NCI-H345 treated with DMSO at 0.1 percent for 48 hours (cell line): ENCODE measurements around the gene TERB1.
A peak's percentile ranks its signal among the peaks of the same experiment; 100 is the strongest.
"Not testable (repeated sequence)": the region's sequence is repeated elsewhere in the genome, so short reads cannot be mapped to it uniquely, and the experiment has no call there.

Experiments
- DNase-seq: peaks from one replicate; lab custom pipeline; 2025; ENCODE audit not compliant: unreplicated experiment; lab: John Stamatoyannopoulos, UW

Gene TERB1

DNA sequence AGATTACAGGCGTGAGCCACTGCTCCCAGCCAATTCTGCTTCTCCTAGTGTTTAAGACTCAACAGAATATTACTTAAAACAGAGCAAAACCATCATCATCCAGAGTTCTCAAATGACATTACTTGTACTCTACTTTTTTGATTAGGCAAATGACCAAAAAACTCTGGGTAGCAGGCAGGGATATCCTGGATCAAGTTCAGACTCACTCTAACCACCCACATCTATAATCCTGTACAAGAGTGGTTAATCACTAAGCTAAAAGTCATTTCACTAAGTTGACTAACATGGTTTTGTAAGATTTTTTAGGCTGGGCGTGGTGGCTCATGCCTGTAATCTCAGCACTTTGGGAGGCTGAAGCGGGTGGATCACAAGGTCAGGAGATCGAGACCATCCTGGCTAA, 22.6 kb upstream of the TERB1 start:
- DNase-seq = no peak

DNA sequence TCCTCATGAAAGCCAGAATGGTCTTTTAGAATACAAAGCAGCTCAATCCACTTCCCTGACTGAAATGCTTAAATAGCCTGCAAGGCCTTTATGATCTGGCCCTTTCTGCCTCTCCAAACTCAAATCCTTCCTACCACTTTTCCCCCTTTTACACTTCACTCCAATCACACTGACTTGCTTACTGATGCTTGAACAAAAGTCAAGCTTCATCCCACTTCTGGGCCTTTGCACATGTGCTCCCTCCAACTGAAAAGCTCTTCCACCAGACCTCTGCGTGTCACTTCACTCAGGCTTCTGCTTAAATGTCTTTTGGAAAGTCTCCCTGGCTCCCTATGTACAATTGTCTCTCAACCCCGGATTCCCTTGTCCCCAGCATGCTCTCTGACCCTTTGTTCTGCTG, 13.3 kb upstream of the TERB1 start:
- no peak for DNase-seq

- DNase-seq = no peak
These were observed 9.7 kb upstream of the TERB1 start for GRCh38 chr16:66811043-66811442.

GRCh38 chr16:66810391-66810790, 9.0 kb upstream of the TERB1 start:
- no peak for DNase-seq

DNA sequence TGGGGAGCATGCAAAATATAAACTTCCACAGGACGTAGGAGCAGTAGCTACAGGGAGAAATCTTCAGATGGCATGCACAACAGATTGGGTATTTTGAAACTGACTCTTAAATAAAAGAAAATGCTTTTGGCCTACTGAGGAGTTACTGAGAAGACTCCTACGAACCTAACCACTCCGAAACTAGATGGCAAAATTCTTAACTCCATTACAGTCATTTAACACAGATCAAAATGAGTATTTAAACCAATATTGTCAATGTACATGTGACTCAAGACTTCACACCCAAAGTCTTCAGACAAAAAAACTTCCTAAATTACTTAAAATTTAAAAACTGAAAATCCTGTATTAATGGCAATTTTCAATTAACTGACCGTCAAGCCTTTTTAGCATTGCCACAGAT, 8.4 kb upstream of the TERB1 start:
- DNase-seq = no peak

DNA sequence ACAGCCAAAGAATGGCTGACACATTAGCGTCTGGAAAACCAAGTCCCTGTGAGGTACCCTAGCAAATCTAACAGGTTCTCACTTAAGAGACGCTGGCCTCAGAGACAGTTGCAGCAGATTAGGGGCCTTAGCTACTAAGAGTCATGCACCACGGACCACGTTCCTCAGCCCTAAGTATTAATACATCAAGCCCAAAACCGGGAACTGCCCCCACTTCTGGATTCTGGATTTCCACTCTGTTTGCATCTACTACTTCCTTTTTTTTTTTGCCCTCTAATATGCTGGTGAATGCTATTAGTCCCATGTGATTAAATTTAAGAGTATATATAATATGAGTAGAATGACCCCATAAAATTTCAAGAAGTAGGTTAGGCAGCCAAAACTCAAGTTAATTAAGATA, 775 bp upstream of the TERB1 start:
- no peak for DNase-seq

DNA sequence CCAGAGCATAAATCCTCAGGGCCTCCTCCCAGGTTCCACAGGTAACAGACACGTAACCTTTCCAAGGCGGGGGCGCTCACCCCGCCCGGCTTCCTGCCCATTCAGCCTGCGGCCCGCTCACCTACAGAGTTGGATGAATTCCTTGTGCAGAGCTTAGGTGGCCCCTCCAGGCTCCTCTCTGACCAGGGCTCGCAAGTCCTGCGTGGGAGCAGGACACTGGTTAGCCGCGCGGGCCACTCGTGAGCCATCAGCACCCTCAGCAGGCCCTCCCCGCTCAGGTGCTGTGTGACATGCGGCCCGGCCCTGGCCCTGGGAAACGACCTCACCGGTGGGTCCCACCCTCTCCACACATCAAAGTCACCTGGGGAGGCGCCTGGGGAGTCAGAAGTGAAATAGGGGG, 528 bp downstream of the TERB1 start:
- no peak for DNase-seq

- DNase-seq = no peak
These were observed 3.2 kb downstream of the TERB1 start for GRCh38 chr16:66798161-66798560.

GRCh38 chr16:66793984-66794383, 7.4 kb downstream of the TERB1 start:
- DNase-seq = not testable (repeated sequence)

- DNase-seq = no peak
These were observed 11.2 kb downstream of the TERB1 start for GRCh38 chr16:66790130-66790733.

DNA sequence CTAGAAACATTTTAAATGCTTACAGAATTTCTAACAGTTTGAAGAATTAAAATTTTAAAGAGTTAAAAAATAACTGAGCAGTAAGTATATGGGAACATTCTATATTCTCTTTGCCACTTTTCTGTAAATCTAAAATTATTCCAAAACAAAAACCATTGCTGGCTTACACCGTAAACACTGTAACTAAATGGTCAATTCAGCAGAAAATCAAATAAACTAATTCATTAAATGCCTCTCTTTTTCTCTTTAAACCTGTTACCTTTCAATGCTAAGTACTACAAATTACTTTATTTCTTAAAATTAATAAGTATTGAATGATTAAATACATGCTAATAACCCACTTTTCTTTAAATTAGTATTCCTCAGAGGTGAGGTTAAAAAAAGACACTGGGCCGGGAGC, 14.0 kb downstream of the TERB1 start:
- DNase-seq = no peak

- DNase-seq = no peak
These were observed 14.8 kb downstream of the TERB1 start for GRCh38 chr16:66786551-66786950.

DNA sequence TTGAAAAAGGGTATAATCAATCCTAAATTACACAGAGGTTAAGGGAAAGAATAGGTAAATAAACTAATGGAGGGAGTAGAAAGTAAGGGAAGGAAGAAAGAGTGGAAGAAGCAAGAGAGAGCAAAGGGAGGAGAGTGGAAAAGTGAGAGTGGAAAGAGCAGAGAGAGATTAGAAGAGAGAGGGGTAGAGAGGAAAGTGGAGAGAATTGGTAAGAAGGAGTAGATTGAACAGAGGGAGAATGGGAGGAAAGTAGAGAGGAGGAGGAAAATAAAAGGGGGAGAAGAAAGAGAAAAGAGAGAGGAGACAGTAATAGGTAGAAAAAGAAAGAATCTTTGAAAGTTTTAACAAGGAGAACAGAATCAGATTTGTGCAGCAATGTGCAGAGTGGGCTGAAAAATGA, 24.9 kb downstream of the TERB1 start:
- DNase-seq = no peak

DNA sequence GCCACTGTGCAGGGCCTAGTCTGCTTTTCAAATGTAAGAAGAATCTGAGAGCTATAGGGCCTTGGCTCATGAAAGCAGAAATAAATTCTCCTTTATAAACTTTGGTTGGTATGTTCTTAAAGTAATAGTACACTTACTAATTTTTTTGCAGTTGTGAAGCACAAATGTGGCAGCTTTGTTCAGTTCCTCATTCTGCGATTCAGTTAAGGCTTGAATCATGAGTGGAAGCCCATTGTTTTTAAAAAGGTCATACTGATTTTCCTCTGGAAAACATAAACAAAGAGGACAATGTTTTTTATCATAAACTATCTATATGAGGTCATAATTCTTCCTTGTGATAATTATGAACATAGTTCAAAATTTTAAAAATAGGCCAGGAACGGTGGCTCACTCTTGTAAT, 26.4 kb downstream of the TERB1 start:
- DNase-seq = no peak

DNA sequence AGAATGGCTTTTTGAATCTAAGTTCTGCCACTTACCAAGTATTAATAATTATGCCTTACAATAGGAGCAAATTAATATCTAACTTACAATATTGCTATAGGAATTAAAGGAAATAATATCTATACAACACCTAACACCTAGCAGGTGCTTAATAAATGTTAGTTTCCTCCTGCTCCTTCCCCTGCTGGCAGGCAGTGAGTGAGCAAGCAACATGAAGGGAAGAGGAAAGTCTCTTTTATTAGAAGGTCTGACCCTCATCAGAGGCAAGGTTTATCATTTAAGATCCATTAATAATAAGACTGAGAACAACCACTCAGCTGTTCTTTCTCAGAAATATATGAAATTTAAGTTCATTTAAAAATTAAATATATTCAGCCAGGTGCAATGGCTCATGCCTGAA, 43.3 kb downstream of the TERB1 start:
- DNase-seq = no peak

GRCh38 chr16:66754819-66755218, 46.6 kb downstream of the TERB1 start:
- no peak for DNase-seq

DNA sequence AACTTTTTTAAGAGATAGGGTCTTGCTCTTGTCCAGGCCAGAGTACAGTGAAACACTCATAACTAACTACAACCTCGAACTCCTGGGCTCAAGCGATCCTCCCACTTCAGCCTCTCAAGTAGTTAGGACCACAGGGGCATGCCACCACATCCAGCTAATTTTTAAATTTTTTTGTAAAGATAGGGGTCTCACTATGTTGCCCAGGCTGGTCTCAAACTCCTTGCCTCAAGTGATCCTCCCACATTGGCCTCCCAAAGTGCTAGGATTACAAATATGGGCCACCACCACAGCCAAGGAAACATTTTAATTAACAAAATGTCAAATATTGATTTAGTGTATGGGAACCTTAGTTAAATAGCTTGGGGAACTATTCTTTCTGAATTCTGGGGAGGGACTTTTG, 47.2 kb downstream of the TERB1 start:
- no peak for DNase-seq

DNA sequence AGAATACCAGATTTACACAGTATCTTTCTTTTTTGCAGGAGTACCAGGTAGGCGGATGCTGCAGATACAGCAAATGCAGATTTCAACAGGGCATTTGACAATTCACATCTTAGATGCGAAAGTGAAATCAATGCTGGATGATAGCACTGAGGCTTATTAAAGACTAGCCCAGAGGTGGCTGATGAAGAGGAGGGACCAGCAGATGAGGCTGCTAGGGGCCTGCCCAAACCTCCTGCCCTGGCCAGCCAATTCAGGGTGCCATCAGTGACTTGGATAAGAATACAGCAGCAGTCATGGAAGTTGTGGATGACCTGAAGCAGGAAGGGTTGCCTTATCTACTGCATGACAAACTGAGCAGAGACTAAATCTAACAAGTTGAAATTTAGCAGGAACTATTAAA, 48.4 kb downstream of the TERB1 start:
- DNase-seq = no peak

DNA sequence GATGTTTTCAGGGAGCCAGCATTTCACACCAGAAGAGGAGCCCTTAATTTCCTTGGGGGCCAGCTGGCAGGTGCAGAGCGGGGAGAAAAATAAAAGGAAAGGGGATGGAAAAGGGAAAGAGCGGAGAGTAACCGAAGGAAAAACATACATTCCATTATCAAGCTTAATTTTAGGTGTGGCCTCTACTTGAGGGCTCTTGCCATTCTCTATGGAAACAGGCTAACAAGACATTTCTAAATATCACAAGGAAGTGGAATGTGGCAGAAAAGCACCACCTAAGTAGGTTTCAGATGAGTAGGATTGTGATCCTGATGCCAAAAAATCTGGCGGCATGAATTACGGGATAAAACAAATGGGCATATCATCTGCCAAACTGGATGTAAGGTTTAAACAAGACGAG, 49.0 kb downstream of the TERB1 start:
- DNase-seq = no peak

DNA sequence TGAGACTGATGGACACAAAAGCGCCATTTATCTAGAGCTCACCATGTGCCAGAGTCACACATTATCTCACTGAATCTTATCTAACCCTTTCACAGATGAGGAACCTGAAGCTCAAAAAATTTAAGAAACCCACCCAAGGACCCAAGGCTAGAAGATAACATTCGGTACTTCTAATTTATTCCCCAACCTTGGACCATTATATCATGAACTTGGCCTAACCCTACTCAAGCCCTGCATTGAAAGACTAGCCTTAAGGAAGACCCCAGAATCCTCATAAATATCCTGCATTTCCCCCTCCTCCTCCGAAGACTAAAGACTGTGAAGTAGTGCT, 49.4 kb downstream of the TERB1 start:
- DNase-seq = no peak

DNA sequence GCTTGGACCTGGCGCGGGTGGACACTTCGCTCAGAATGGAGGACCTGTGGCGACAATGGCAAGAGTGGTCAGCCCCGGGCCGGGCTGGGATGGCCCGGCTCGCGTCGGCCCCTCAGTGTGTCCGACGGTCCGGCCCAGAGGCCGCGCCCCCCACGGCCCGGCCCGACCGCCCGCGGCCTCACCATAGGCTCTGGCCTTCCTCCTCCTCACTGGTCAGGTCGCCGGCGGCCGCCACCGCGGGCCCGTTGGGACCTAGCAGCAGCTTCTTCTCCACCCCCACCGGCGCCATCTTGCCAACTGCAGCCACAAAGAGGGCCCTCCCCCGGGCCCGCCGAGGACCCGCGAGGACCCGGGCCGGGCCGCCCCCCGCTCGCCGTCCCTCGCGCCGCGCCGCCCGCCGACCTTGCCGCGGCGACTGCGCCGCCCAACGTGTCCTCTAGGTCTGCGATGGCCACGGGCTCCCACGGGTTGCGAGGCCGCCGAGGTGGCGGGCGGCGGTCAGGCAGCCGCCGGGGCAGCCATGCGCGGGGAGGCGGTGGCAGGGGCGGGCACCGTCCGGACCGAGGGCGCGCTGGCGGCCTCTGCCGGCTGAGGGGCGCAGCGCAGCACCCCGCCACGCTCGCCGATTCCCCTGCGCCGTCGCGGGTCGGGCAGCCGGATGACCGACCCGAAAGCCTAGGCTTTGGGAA, 49.9 kb downstream of the TERB1 start, which contains the start of gene DYNC1LI2:
TSS of gene DYNC1LI2 (minus strand) at position 307 of the 689 bp plus-strand sequence. CDS start at position 289, 18 bp downstream.
- DNase-seq = peak; percentile 41

- DNase-seq = no peak
These were observed 50.4 kb downstream of the TERB1 start for GRCh38 chr16:66751053-66751302.

DNA sequence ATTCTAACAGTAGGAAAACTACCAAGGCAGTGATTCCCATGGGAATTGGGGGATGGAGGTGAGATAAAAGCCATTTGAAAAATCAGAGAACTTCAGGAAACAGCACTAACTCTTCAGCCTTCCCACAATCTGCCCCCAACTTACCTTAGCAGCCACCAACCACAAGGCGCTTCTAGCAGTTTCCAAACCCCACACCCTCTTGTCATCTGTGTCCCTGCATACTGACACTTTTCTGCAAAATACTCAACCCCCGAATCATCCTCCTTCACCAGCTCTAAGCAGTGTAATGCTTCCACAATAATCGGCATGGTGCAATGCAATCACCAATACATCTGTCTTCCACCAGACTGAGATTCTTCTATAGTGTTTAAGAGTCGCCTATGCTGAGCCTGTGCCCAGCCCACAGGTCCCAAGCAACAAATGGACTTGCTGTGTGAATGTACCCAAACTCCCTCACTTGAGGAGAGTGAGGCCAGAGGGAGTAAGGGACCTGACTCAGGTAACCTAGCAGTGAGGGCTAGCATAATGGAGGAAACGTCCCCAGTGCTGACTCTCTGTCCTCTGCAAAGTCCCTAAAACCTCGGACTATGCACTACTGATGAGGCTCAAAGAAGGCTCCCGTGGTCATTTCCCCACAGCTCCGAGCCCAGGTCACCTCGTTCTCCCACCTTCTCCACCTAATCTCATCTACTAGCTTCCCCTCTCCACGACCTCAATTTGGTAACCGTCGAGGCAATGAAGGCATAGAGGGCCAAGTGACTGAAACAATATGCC, 50.9 kb downstream of the TERB1 start:
- DNase-seq = no peak
